SKM-1 (cell line): ENCODE data around the gene SESTD1.
"Not testable (repeated sequence)": the region's sequence is repeated elsewhere in the genome, so short reads cannot be mapped to it uniquely, and the experiment has no call there.

Experiments
- DNase-seq: peaks from one replicate; lab custom pipeline; 2025; ENCODE audit not compliant: unreplicated experiment; lab: John Stamatoyannopoulos, UW

The SESTD1 gene

GRCh38 chr2:179107737-179108136 lies 156.9 kb downstream of the SESTD1 start:
- DNase-seq, result no peak

- peak; percentile 44 for DNase-seq
Measured at GRCh38 chr2:179106676-179107428, 157.8 kb downstream of the SESTD1 start.

GRCh38 chr2:179106342-179106675 lies 158.3 kb downstream of the SESTD1 start:
- DNase-seq, result no peak

- peak; percentile 20 for DNase-seq
Measured at GRCh38 chr2:179104736-179105135, 159.9 kb downstream of the SESTD1 start.

GRCh38 chr2:179098080-179098689 lies 166.4 kb downstream of the SESTD1 start:
- DNase-seq, result no peak

- DNase-seq, result no peak
Measured at GRCh38 chr2:179097131-179097530, 167.5 kb downstream of the SESTD1 start.

- peak; percentile 14 for DNase-seq
Measured at GRCh38 chr2:179096090-179096489, 168.5 kb downstream of the SESTD1 start.

GRCh38 chr2:179092912-179093311 lies 171.7 kb downstream of the SESTD1 start:
- not testable (repeated sequence) for DNase-seq

- no peak for DNase-seq
Measured at GRCh38 chr2:179082697-179083096, 181.9 kb downstream of the SESTD1 start.

- no peak for DNase-seq
Measured at GRCh38 chr2:179081954-179082353, 182.7 kb downstream of the SESTD1 start.

- no peak for DNase-seq
Measured at GRCh38 chr2:179072527-179072926, 192.1 kb downstream of the SESTD1 start.

GRCh38 chr2:179071810-179072355 lies 192.7 kb downstream of the SESTD1 start:
- no peak for DNase-seq

GRCh38 chr2:179070895-179071294 lies 193.7 kb downstream of the SESTD1 start:
- no peak for DNase-seq

GRCh38 chr2:179069685-179070084 lies 194.9 kb downstream of the SESTD1 start:
- DNase-seq, result no peak

- no peak for DNase-seq
Measured at GRCh38 chr2:179068991-179069643, 195.5 kb downstream of the SESTD1 start.

- peak; percentile 10 for DNase-seq
Measured at GRCh38 chr2:179059026-179059700, 205.5 kb downstream of the SESTD1 start.

GRCh38 chr2:179057737-179058136 lies 206.9 kb downstream of the SESTD1 start:
- DNase-seq, result no peak

- not testable (repeated sequence) for DNase-seq
Measured at GRCh38 chr2:179053568-179053967, 211.1 kb downstream of the SESTD1 start.
